Activated CD4-positive, alpha-beta T cell treated with anti-CD3 and anti-CD28 coated beads, Interleukin-10, Interleukin-2, amounts not matched to agents 100 ng/mL and 50 ng/mL, durations not matched to agents 16 hours and 8 hours (primary cell): ENCODE results near the gene NUP210.

Source experiments
- DNase-seq: peaks from one replicate; pipeline ENCODE4 v3.0.0-alpha.2; 2020

NUP210 gene

DNA sequence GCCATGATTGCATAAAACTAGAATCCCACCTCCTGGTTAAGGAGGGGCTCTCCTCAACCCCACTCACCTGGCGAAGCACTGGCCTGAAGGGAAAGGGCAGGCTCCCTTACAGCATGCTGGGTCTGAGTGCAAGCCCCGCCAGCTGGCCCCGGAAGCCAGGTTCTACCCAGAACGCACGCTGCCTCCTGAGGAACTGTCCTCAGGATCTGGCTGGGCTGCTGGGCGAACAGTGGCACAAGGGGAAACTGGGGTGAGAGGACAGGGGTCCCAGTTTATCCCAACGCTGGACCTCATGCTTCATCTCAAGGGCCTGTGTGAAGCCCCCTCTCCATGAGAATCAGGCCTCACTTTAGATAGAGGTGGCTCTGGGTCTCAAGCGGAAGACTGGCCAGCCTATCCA lies 47.5 kb downstream of the NUP210 start:
- DNase-seq, result no peak

DNA sequence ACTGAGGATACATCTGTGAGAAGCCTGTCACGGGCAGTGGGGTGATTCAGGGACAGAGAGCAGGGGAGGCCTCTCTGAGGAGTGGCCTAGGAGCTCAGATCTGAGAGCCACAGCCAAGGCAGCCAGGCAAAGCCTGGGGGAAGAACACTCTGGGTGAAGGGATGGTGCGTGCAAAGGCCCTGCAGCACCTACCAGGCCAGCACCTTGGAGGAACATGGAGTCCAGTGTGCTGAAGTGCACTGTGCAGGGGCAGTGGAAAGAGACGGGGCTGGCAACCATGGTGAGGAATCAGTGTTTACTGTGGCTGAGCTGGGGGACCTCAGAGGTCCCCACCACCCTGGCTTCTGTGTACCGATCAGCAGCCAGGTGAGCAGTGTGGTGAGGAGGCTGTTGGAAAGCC lies 48.0 kb downstream of the NUP210 start:
- no peak for DNase-seq

DNA sequence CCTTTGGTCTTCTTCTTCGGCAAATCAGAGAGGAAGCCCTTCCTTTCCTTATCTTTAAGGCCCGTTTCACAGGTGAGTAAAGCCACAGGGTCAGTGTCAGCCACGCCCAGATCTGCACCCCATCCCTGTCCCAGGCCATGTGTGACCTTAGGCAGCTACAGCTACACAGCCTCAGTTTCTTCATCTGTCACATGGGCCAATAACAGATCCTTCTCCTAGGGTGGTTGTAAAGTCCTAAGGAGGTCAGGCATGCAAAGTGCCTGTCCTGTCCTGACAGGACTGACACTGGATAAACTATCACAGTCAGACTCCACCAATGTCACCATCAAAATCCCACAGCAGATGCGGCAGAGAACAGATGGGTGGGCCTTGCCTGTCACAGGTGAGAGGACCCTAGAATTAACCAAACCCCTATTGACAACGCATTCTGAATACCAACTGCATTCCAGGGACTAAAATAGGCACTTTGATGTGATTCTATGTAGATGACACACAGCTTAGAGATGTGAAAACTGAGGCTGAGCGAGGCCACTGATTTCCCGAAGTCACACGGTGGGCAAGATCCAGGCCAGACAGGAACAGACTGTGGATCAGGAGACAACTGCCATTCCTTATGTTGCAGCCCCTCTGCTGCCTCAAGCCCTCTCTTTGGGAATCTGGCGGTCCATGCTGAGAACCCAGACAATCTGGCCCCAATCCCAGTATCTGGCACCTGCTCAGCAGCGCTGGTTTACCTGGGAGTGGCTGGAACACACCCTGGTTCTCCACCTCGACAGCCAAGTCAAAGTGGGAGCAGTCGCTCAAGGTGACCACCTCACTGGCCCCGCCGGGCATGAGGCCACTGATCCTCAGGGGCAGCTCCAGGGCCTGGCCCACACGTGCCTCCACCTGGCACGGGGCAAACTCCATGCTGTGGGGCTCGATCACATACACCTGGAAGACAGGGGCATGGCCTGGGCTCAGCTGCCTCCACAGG lies 48.7 kb downstream of the NUP210 start:
- no peak for DNase-seq

DNA sequence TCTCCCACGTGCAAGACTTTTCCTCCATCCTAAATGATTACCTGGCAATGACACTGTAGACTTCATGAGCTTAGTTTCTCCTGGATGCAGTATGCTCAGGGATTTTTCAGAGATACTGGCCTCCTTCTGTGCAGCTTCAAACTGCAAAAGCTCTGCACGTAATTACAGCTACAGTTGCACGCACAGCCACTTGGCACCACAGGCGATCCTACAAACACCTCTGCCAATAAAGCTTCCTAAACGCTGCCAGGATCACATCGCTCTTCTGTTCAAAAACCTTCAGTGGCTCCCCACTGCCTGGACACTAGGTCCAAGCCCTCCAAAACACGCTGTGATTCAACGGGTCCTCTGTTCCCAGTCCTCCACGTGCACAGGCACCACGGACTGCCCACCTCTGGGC lies 49.5 kb downstream of the NUP210 start:
- DNase-seq, result no peak

DNA sequence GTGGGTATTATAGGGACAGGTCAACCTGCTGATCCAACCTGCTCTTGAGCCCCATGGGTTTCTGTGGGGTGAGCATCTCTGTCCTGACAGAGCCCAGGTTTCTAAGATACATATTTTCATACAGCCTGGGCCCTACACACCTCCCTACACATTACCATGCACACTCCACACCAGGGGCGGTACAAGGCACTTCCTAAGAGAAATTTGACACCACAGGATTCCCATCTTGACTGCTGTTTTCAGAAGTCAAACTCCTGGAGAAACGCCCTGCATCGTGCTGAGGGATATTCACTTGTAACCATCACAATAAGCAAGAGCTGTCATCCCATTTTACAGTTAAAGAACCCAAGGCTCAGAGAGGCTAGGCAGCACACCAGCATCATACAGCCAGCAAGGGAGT lies 50.1 kb downstream of the NUP210 start:
- DNase-seq, result no peak

DNA sequence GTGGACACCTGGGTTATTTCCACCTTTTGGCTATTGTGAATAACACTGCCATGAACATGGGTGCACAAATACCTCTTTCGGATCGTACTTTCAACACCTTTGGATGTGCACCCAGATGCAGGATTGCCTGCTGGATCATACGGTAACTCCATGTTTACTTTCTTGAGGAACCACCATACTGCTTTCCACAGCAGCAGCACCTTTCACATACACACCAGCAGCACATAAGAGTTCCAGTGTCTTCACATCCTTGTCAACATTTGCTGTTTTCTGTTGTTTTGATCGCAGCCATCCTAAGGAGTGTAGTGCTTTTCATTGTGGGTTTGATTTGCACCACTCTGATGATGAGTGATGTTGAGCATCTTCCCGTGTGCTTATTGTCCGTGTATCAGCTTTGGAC lies 51.3 kb downstream of the NUP210 start:
- no peak for DNase-seq

DNA sequence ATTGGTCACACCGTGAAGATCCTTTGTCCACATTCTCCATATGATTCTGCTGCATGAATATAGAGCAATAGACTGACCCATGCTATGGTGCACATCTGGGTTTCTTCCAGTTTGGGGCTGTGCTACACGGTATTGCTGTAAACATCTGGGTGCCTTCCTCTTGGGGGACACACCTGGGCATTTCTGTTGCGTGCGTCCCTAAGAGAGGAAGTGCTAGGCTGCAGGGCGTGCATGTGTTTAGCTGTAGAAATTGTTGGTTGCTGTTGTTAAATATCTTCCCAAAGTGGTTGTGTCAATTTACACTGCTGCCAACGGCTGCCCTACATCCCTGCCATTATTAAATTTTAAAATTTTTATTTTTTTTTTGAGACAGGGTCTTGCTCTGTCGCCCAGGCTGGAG lies 52.4 kb downstream of the NUP210 start:
- no peak for DNase-seq

DNA sequence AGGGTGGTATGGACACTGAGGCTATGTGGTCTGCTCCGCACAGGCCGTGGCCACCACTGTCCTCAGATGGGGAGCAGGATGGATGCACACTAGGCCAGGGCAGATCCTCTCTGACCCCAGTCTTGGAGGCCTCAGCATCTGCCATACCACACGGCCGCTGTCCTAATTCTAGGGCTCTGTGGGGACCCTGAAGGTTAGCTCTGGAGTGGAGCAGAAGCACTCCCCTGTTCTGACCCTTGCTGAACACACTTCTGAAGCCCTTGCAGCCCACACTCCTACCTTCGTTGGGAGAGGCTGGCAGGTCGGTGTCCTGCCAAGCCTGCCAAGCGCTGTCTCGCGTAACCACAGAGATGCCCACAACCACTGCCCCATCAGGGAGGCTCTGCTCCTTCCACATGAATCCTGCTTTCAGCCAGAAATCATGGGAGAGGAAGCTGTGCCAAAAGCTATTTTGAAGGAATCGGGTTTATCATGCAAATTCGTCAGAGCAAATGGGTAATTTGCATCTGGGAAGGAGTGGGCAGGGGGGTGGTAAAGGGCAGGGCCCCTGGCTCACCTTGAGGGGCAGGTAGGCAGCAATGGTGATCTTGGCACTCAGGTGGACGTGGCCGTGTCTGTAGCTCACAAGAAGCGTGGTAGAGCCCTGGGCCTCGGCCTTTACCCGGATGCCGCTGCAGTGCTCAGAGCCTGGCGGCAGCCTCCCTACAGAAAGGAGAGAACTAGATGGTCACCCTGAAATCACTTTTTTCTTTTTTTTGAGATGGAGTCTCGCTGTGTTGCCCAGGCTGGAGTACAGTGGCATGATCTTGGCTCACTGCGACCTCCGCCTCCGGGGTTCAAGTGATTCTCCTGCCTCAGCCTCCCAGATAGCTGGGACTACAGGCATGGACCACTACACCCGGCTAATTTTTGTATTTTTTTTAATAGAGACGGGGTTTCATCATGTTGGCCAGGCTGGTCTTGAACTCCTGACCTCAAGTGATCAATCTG lies 54.4 kb downstream of the NUP210 start:
- DNase-seq, result no peak

DNA sequence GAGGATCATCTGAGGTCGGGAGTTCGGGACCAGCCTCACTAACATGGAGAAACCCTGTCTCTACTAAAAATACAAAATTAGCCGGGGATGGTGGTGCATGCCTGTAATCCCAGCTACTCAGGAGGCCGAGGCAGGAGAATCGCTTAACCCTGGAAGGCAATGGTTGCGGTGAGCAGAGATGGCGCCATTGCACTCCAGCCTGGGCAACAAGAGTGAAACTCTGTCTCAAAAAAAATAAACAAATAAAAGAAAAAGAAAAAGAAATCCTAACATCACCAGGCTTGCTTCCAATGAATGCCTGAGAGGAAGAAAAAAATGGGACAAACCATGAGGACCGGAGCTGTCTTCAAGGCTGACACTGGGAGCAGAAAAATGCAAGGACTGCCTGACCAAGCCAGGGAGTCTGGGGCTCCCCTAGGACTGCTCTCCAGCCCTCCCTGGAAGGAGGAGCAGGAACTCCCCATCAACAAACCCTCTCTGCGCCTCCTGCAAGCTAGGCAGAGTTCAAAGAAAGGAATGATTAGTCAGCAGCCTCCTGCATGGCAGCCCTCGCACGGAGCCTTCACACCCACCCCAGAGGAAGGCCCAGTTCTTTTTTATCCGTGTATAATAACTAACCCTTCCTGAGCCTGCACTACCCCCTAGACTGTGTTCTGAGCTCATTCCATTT lies 55.4 kb downstream of the NUP210 start:
- no peak for DNase-seq

DNA sequence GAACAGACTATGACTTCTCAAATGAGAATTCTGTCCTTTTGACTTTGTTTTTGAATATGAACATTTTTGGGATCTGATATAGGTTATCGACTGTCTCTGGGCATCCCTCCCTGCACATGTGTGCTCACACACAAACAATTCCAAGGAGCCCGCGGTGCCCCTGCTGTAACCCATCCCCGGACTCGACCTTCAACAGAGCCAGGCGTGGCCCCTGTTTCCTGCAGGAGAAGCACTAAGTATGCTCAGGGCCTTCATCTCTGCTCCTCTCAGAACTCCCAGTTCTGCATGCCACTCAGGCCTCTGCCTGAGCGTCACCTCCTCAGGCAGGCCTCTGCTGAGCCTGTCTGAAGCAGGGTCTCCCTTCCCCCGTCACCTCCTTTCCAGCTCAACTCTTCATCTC lies 57.6 kb downstream of the NUP210 start:
- no peak for DNase-seq

DNA sequence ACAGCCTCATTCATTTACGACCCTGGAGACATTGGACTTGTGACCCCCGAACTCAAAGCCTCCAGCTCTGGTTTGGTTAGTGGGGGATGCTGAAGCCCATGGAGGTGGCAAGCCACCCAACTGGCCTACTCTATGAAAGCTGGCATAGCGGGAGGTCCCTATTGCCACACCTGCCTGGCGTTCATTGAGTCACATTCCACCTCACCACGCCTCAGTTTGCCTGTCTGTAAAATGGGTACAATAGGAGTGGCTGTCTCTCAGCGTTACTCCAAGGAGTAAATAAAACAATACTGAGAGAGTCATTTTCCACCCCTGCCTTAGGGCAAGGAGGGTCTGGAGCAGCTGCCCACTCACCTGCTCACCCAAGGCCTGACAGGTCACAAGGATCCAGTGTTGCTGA lies 60.2 kb downstream of the NUP210 start:
- no peak for DNase-seq

DNA sequence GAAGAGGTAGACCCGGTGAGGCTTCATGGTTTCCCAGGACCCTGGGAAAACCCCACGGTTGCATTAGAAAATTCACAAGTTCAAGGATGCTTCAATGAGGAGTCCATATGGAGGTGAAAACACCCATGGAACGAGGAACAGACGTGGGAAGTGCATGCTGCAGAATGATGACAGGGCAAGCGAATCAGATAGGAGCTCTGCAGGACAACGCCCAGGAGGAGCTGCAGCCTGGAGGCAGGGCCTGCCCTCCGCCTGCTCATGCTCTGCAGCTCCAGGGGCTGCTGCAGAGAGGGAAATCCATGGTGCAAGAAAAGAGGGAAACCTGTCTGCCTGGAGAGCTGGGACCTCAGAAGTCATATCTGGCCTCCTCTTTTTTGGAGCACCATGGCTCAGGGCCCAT lies 61.5 kb downstream of the NUP210 start:
- DNase-seq, result no peak

DNA sequence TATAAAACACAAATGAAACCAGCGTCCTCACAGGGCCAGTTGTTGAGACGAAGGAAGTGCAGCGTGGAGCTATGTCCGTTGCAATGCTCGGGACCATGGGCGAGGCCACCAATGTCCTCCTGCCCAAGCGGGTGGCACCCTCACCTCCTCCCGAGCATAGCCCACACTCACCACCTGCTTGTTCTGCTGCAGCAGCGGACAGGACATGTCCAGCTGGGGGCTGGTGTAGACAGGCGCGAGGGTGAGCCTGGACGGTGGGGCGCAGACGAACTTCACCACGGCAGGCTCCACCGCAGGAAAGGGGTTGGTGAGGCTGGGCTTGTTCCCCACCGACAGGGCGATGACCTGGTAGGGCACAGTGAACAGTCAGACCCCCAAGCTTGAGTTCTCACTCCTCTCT lies 62.1 kb downstream of the NUP210 start:
- DNase-seq, result no peak

DNA sequence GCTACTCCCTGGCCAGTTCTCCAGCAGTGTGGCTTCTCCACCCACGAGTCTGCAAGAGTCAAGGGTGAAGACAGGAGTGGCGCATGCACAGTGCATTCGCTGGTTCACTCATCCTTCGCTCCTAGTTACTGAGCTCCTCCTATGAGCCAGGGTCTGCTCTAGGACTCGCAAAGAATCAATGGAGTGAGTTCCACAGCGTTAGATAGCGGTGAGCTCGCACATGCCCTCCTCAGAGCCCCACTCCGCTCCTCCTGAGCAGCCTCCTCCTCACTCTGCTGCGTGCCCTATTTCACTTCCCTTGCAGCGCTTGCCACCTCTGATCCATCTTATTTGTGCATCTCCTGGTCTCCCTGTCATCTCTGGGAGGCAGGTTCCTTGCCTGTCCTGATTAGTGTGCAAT lies 63.0 kb downstream of the NUP210 start:
- no peak for DNase-seq

DNA sequence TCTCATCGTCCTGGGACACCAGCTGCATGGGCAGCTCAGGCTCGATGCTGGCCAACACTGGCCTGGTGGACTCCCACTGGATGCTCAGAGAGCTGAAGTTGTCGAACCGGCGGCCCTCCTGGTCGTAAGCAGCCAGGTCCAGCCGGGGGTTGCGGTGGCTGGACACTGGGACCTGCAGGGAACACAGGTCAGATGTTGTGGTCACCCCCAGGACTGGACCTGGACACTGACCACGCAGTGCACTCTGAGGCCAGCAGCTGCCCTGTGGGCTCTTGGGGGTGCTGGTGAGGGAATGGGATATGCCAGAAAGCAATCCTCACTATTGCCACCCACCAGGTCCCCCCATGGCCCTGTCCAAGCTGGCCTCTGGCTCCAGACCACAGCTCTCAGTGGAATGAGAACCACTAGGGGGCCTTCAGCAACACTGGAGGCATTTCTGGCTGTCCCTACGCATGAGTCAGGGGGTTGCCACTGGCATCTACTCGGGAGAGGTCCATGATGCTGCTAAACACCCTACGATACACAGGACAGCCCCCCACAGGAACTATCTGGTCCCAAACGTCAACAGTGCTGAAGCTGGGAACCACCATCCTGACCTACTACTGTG lies 66.1 kb downstream of the NUP210 start:
- DNase-seq, result no peak

DNA sequence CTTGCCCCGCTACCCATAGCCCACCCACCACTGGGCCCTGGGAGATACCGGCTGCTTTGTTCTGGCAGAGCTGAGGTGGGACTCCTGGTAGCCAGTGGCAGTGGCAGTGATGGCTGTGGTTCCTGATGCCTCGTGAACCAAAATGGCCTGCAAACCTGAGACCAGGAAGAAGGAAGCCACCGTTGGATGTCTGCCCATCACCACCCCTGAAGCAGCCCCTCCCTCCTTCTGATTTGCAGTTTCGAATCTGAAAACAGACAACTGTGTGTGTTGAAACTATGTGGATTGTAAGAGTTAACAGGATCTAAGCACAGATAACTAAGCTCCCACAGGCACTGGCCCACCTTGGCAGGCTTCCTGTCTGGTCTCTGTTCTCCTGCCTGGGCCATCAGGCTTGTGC lies 66.6 kb downstream of the NUP210 start:
- DNase-seq, result no peak

DNA sequence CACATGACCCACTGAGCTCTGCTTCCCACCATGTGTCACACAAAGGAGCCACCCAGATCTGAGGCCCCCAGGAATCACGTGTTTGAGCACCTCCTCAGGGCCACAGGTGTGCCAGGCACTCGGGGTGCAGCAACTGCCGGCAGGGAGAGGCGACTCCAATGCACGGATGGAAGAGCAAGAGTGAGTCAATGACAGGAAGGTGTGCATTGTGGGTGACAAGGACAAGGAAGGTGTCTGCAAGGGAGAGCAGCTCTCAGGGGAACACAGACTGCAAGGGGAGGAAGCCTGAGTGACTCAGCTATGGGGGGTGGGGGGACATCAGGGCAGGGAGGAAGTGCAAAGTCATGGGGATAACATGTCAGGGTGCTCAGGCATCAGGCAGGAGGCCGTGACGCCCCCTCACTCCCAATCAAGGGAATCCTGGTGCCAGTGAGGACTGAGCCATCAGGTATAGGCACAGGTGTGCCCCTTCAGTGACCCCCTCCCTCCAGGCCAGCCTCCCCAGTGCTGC lies 67.4 kb downstream of the NUP210 start:
- DNase-seq, result peak; percentile 56

DNA sequence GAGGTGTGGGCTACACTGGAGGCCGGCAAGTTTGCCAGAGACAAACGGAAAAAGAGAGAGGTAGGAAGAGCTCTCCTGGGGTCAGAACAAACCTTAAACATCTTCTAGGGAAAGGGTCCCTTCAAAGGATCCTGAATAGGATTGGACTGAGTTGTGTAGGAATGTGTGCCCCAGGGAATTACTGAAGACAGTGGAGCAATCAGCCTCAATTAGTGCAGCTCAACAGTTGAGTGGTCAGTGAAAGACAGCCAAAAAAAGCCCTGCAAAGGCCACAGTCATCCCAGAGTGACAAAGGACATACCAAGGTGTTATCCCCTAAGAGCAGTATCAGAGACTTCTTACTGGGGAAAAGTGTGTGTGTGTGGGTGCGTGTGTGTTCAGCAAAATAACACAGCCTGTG lies 70.3 kb downstream of the NUP210 start:
- no peak for DNase-seq

DNA sequence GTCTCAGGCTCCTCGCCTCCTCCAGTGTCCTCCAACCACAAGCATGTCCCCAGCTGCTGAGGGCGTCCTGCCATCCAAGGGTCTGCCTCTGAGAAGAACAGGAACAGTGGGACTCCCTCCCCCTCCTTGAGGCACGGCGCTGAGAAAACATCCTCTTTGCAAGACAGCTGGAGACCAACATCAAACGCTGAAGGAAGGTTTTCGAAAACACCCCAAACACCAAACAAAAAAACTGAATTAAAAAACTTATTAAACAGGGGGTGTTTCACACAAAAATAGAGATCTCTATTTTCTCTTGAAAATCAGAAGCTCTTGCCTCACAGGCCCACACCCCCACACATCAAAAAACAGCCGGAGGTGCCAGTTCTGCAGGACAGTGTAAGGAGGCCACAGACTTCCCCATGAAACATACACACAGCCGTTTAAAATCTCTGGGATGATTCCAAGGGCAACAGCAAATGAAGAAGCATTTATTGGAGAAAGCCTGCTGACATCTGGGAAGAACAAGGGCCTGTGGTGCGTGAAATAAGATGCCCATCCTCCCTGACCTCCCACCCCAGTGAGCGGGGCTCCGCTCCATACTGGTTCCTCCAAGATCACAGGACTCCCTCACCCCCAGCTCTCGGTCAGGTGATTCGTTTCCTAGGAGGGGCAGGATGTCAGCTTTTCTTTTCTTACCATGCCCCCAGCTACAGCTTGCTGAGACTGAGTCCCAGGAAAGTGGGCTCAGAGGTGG lies 71.3 kb downstream of the NUP210 start:
- no peak for DNase-seq

DNA sequence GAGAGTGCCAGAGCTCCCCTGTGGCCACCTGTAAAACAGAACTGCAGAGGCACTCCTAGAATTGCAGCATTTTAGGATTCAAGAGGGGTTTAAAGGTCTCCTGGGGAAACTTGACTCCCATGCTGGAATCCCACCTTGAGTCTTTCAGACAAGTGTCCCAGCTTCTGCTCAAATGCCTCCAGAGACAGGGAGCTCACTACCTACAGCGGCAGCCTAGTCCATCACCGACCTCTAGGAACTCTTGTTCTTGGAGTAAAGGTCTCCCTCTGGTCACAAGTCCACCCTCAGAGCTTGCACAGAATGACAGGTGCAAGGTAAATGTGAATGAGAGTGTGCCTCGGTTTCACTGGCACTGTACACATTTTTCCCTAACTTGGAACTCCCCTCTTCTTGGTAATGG lies 72.0 kb downstream of the NUP210 start:
- DNase-seq, result no peak

DNA sequence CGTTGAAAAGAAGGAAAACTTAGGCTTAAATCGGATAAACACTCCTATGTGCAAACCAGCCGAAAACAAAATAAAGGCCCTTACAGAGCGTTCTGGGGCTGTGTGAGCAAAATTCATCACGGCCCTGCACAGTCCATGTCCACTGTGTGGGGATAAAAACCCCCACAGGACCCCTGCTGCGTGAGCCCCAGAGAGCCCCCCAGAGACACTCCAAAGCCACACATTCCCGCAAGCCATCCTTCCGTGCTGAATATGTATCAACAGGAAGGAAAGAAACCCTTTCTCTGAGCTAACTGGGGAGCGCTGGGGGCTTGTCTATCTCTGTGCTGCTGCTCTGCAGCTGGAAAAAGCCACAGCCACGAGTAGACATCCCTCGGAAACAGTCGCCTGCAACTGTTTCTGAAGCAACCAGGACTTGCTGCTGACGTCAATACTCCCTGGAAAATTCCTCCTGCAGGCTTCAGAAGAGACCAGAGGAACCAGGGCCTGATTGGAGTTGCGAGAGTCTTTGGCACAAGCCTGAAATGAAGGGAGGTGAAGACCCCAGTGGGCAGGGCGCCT lies 72.7 kb downstream of the NUP210 start:
- no peak for DNase-seq
